ENCODE results near the gene S100A8.

DNA sequence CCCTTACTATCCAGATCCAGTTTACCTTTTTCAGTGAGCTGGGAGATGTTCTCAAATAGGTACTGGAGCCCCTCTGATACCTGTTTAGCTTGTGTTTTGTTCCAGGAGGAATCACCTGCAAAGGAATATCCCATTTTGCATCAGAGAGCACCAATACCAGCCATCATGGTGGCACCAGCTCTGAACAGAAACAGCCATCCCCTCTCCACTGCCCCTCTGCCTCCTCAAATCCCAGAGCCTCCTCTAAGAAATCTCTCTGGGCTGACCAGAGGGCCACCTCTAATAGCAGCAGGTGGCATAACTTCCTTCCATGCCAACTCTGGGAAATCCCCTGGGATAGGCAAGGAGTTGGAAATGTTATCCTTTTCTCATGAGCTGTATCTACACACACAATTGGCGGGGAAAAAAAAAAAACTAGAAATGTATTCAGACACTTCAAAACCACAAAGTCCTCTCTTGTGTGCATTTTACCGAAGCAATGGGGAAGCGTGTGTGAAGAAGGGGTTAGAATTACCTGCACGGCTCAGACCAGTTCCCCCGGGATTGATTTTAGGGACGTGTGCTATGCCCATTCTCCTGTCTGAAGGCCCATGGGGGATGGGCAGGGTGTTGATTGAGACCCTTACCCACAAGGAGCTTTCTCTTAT is 44.7 kb downstream of the S100A8 start:
- TF ChIP-seq, protein P1, sequence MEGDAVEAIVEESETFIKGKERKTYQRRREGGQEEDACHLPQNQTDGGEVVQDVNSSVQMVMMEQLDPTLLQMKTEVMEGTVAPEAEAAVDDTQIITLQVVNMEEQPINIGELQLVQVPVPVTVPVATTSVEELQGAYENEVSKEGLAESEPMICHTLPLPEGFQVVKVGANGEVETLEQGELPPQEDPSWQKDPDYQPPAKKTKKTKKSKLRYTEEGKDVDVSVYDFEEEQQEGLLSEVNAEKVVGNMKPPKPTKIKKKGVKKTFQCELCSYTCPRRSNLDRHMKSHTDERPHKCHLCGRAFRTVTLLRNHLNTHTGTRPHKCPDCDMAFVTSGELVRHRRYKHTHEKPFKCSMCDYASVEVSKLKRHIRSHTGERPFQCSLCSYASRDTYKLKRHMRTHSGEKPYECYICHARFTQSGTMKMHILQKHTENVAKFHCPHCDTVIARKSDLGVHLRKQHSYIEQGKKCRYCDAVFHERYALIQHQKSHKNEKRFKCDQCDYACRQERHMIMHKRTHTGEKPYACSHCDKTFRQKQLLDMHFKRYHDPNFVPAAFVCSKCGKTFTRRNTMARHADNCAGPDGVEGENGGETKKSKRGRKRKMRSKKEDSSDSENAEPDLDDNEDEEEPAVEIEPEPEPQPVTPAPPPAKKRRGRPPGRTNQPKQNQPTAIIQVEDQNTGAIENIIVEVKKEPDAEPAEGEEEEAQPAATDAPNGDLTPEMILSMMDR (IDR thresholded peaks at IDR 0.05) = no peak
- no peak for TF ChIP-seq EP300 (IDR thresholded peaks at IDR 0.05)
